Measurements from ENCODE around the gene DGKG. TPM values are rescaled to one million over a fixed set of nuclear protein-coding genes. Genes with fewer than 3 reads are reported as not detected.

DGKG gene
- total RNA-seq, 1 donor from 2014 or later: 2.2 TPM

DNA sequence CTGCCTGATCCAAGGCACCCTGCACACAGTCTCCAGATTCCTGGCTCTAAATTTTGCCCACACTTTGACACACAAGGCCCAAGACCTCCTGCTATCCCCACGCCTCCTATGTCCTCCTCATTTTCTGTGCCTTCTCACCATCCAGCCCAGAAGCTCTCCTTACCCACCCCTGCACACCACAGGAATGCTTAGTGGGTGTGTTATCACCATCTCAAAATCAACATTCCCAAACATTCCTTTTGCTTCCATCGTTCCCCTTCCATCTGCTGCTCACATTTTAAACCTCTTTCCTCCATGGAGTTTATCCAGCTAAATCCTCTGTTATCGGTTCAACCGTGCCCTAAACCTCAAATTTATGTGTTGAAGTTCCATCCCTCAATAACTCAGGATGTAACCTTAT lies 43.9 kb downstream of the DGKG start:
- DNase-seq: no peak

DNA sequence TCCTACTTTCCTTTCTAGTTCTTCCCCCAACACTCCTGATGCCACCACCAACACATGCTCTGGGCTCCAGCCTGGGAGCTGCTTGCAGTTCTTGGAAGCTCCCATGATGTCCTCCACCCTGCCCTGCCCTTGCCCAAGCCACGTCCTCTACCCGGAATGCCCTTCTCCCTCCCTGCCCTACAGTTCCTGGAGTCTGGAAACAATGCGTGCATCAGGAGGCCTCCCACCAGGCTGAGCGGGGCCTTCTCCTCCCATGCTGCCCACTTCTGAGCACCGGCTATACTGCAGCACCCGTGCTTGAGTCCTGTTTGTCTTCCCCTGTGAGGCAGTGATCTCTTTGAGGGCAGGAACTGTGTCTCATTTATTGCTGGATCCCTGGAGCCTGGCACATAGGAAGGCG lies 44.6 kb downstream of the DGKG start:
- DNase-seq: no peak

DNA sequence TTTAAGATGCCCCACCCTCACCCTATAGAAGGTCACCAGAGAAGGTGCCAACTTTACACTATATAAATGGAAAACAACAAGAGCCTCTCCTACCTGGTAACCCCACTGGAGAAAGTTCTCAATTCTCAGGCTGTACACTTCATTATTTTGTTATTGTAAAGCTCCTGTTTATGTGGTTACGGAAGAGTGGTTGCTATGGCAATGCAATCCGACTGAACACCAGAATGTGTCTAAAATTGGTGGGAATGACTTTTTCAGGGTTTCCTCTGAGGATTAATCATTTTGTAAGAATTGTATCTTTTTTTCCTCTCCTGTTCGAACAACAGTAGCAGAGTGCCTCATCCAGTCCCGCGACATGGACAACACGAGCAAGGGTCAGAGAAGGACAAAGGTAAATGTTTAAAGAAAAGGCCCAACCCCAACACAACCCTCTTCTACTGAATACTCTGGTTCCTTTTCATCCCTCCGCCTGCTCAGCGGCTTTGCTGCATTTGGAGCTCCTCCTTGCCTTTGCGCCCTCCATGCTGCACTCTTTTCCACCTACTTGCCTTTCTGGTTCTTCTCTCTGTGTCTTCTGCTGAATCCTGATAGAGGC lies 45.3 kb downstream of the DGKG start:
- DNase-seq: no peak

DNA sequence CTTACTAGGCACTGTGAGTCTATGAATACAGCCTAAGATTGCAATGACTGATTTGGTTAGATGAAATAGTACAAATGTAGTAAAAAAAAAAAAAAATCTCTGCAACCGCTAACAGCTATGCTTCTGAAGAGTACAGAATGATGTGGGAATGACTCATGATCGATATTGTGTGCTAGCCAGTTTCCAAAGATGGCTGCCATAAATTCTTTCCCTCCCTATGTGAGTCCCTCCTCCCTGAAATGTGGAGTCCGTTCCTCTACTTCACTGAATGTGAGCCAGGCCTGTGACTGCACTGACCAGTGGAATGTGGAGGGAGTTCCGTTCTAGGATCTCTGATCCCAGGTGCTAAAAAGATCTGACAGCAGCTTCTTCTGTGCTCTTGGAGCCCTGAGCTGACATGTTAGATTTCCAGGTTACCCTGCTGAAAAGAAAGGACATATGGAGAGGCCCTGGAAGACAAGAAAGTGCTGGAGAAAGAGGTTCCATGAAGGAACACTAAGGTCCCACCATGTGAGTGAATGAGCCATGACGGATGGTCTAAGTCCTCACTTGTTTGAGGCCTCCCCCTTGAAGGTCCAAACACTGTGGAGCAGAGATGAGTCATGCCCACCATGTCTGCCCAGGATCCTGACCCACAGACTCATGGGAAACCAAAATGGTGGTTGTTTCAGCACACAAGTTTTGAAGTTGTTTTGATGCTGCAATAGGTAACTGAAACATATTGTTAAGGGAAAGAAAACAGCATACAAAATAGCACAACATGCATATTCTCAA lies 46.3 kb downstream of the DGKG start:
- no peak for DNase-seq

DNA sequence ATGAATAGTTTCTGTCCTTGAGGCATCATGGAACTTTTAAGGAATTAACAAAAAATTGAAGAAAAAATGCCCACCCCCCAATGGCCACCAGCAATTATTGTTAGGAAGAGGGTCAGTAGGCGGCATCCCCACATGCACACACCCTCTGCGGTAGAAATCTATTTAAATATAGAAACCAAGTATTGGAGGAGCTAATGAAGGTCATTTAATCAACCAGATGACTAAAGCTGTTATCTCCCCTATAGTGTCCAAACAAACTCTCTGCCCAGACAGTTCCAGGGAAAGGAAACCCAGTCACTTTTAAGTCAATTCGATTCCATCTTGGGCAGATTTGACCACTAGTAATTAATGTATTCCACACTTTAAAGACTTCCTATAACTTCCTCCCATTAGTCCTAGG lies 47.1 kb downstream of the DGKG start:
- DNase-seq: no peak

DNA sequence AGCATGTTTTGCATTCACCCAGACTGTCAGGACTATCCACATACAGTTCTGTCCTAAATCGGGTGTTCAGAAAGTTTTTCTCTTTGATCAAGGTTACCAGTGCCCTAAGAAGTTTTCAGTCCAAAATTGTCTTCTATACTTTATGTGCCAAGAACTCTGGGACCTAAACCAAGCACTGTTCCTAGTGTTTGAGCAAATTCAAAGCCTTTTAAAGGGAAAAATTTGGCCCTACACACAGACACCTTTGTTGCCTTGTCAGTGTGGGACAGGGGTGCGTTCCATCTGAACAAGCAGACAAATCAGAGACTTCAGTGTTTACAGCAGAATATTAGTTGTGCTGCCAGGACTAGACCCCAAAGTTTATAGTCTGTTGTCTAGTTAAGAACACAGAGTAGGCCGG lies 50.6 kb downstream of the DGKG start:
- no peak for DNase-seq

DNA sequence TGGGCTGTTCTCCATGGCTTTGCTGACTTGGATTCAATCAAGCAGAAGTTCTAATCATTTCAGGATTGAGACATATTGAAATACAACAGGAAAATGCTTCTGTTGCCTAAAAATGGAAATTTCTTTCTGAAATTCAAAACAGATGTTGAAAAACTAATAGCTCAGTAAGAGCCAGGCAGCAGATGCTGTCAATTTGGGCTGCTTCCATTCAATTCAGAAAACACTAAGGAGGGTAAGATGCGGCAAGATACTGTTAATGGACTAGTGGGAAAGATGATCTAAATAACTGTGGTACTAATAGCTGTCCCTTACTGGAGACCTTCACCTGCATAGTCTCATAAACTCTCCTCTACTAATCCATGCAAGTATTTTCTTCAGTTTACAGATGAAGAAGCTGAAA lies 53.5 kb downstream of the DGKG start:
- DNase-seq: no peak

DNA sequence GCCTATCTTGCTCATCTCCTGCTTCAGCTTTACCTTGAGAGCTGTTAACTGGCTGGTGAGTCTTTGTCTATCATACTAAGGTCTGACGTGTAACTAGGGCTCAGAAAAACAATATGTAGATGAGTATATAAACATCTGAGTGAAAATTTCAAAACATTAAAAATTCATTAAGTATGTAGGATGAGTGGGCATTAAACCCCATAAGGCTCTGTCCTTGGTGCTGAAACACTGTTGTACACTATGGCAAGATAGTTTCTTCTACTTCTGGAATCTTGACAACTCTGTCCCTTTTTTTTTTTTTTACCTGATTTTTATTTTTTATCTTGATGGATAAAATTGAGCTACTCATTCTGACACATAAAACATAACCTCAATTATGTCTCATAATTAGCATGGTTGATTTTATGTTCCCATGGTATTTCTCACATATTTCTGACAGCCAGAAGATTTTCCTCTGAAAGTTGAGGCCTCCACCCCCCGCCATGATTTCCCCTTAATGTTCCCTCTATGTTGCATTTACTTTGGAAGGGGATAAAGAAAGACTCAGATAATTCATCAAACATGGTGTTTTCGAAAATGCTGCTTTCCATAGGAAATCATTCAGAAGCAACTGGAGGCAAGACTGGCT lies 54.3 kb downstream of the DGKG start:
- peak; percentile 71 for DNase-seq

DNA sequence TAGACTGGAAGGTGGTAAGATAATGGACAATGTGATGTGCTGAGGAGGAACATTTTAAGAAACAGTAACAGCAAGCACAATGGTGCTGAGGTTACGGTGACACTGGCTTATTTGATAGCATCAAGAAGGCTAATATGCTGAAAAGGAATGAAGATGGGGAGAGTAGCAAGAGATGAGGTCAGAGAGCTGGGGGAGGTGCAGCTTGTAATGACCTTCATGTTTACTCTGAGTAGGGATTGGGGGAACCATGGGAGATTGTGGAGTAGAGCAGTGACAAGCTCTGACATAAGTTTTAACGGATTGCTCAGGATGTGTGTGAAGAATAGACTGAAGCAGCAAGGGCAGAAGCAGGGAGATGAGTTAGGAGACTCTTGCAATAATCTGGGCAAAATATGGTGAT lies 56.7 kb downstream of the DGKG start:
- no peak for DNase-seq

DNA sequence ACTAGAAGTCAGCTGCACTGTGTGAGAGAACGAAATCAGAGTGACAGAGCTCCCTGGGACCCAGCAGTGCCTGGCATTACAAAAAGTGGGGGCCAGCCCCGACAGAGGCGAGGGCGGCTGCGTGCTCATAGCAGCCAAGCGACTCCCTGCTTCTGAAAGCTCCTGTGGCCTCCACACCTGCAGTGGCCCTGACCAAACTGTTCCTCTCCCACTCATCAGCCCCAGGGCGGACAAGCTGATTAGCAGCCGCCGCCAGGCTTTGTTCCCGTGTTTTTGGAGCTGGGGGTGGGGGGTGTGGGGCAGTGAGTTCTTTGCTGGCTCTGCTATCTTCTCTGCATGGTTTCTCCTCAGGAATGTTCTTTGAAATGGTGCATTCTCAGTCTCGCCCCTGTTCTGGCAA lies 58.1 kb downstream of the DGKG start:
- DNase-seq: no peak

DNA sequence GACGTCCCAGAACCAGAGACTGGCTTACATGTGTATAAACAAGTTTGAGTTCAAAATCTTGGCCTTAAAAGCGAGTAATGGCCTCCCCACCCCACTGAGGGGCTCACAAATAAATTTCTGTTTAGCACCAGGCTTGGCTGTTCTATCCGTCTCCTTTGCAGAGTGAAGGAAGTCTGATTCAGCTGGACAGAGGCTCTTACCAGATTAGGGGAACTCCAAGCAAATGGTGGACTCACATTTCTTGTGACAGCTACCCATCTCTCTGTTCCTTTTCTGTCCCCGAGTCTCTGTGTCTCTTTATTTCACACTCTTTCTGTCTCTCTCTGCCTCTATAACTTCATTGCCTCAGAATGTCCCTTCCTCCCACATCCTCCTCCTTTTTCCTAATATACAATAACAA lies 62.7 kb downstream of the DGKG start:
- no peak for DNase-seq

DNA sequence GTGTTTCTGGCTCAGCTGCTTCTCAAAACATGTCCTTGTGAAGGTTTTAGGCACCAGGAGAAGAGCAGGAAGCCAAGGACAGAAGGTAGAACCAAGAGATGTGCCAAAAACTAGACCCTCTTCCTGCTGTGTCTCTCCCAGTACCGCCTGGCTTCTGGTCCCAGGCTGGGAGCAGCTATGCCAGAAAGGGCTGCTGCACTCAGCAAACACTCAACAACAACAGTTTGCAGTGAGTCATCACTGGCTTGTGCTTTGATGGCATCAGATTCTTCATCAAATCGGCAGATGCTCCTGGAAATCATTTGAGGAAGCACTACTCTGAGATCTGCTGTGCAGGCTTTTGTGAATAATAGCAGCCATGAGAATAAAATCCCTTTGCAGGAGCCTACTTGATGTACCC lies 63.2 kb downstream of the DGKG start:
- no peak for DNase-seq

DNA sequence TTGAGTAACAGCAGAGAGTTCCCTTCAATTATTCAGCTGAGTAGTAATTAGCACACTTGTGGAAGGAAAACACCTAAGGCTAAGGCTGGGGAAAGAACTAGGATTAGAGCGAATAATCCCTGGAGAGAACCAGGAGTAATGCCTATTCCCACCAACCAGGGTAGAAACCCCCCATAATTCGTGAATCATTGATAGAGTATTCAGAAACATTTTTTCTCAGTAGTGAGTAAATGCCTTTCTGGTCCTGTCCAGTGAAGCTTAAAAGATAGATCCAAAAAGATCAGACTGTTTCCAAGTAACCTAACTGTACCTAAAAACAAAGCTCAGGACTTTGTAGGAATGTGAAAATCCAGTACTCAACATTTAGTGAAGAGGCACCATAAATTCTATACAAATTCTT lies 71.2 kb downstream of the DGKG start:
- no peak for DNase-seq

DNA sequence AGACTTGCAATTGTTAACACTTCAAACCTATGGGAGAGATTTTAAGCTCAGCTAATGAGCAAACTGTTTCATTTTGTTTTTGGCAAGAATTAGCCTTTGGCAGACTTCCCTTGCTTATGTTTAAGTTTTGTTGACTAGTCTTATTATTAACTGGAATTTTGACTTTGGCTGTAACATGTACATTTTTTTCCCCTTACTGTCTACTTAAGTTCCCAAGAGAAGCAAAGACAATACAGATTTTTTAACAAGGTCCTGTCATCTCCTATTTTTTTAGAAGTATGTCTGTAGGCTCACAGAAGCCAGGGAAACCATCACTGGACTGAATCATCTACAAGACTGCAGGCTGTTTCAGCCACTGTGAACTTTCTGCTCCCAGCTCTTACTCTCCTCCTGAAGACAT lies 74.3 kb downstream of the DGKG start:
- DNase-seq: peak; percentile 30

DNA sequence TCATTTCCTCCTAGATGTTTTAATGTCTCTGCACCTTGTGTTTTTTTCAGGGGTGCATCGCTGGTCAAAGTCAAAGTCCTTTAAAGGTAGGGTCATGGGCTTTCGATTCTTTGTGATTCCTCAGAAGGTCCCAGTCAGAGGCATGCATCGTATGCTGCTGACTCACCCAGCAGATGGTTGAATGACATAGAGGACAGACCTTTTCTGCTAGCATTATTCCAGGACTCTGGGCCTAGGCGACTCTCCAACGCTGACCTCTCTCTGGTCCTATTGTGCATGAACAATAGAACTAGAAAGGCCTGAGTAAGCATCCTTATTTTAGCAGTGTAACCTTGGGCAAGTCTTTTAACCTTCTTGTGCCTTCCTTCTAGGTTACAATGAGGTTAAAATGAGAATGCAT lies 75.9 kb downstream of the DGKG start:
- DNase-seq: no peak

DNA sequence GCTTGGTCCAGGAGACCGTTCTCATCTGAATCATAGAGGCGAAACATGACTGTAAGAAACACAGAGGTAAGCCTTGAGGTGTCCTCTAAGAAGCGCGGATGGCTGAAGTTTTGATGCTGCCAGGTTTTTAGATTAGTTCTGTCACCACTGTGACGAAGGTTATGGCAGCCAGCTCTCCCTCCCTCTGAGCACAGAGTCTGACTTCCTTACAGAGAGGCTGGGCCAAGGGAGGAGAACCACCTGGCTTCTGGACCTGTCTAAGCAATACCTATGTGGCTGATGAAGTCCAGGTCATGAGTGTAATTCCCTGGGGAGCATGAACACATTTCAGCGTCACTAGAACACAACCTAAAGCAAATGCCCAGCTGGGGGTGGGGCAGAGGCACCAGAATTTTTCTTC lies 77.4 kb downstream of the DGKG start:
- DNase-seq: no peak

DNA sequence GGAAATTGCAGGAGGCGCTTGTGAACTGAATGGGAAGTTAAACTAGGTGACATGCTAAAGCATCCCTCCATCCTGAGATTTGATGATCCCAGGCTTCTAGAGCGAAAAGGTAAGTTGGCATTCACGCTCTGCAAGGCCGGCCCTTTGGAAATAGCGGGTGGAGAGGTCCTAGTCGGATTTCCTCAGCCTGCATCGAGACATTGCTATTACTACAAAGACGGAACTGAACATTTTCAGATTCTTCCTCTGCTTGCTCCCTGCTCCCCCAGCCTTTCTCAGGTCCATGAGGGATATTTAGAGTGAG lies 77.7 kb downstream of the DGKG start:
- DNase-seq: no peak

DNA sequence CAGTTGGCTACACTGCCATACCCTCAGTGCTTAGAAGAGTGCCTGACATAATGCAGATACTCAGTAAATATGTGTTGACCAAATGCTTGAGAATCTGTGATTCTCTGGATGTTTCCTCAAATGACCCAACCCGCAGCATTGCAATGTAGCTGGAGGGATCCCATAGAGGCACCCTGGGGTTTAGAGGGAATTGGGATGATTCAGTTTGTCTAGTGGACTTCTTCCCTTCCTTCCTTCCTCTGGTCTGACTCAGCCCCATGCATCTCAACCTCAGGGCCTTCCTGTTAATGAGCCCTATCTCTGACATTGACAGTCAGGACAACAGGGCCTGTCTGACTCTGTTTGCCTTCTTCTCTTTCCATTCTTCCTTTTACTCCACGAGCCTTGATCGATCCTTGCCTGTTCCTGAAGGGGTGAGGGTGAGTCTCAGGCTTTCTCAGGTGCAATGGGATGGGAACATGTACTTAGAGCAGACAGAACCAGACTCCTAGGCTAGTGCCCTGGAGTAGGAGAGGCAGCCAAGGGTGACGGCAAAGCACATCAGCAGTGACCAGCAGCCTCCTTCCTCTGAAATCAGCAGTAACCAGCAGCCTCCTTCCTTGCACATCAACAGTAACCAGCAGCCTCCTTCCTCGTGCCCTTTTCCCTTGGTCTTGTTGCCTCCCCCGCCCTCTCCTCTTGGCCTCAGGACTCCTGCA lies 78.2 kb downstream of the DGKG start:
- DNase-seq: no peak

DNA sequence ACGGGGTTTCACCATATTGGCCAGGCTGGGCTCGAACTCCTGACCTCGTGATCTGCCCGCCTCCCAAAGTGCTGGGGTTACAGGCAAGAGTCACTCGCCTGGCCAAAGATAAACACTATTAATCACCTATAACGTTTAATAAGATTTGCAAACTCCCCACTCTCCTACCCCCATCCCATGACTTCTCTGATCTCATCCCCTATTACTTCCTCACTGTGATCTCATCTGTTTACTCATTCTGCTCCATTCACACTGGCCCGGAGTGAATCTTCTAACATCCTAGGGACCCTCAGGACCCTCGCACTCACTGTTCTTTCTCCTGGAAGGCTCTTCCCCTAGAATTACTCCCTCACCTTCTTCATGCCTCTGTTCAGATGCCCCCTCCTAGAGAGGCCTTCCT lies 78.9 kb downstream of the DGKG start:
- no peak for DNase-seq

DNA sequence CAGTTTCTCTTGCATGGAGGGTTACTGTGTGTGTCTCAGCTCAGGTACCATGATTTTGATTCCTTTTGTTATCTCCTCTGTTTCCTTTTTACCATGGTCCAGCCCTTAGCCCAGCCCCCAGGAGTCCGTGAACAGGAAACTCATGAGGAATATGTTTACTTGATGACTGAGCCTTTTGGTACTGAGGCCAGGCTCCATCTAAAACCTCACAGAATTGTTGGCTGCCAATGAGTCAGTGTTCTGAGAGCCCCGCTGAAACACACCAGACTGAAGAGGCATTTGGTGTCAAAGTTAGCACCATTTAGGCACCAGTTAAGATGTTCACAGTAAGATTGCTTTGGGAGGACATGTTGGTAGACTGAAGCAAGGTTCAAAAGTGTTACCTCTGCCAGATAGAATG lies 80.9 kb downstream of the DGKG start:
- DNase-seq: no peak

DNA sequence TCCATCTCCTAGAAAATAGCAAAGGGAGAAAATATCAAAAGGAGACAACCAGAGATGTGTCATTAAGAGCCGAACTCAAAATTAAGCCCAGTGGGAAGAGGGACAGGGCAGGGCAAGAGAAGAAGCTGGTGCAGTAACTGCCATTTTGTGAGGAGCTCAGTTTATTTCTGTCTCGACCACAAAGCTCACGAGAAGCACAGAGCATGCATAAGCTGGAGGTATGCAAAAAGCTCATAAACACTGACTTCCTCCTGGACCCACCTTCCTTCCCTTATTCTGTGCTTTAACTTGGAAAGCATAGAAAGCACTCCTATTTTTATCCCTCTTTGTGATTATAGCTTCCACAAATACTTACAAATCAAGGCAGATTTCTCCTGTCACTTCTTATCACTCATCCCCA lies 81.3 kb downstream of the DGKG start:
- no peak for DNase-seq

DNA sequence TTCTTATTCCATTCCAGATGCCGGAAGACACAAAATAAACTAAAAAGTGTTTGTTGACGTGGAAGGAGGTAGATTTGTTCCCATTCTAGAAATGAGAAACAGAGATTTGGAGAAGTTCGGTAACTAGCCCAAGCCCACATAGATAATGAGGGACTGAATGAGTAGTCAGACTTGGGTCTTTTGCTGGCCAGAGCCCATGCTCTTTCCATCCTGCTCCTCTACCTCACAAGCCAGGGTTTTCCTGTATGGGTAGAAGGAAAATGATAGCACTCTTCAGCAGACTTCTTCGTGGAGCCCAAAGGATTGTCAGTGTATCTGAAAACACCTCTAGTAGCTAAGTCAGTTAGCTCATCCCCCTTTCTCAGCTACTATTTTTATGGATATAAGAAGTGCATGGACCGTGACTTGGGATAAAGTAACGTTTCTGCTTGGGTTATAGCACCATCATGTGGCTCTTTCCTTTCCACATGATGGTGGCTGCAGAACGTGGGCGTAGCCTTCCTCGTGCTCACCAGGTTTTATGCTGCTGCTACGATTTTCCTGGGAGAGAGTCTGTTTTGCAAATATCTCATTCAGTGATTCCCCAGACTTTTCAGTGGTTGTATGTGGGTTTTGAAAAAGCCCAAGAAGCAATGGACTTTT lies 84.6 kb downstream of the DGKG start:
- DNase-seq: peak; percentile 81

DNA sequence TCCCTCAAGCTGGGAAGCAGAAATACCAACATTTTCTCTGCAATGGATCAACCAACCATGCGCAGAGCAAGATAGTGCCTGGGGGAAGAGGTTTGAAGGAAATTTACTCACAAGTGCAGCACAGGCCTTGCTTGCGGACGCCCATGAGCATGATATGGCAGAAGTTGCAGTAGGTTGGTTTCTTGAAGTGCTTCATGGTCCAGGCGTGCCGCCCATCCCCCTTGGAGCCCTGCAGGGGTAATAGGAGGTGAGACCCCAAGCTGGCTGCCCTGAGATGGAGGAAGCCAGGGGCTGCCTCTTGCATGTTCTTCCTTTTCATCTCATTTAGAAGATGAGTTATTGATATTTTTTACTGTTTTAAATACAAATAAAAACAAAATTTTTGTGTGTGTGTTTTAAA lies 86.6 kb downstream of the DGKG start:
- DNase-seq: no peak
